Measurements from ENCODE around the gene MMD2.

The MMD2 gene

DNA sequence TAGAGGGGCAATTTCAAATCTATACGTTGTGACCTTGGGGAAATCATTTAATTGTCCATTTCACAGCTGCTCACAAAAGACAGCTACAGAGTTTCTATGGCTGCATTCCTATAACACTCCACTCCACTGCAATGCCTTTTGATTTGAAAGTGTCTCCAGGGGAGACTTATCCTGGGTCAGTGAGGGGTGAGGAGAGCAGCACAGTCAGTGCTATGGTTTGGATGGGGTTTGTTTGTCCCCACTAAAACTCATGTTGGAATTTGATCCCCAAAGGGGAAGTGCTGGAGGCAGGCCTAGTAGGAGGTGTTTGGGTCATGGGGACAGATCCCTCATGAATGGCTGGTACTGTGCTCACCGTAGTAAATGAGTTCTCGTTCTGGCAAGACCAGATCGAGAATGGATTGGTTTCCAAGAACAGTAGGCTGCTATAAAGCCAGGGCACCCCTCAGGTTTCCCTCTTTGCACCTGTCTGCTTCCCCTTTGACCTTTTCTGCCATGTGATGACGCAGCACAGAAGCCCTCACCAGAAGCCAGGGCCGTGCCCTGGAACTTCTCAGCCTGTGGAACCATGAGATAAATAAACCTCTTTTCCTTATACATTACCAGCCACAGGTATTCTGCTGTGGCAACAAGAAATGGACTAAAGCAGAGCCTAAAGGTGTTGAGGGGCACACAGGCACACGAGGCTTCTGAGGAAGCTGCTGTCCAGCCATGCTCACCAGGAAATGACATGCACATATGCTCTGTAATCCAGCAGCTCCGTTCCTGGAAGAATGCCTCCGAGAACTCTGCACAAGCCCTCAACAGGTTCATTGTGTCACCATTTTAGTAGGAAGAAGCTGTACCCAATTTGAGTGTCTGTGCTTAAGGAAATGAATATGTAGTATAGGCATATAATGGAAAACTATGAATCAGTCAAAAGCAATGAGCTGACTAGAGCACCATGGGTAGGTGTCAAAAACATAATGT lies 92.2 kb downstream of the MMD2 start:
- no peak for DNase-seq

DNA sequence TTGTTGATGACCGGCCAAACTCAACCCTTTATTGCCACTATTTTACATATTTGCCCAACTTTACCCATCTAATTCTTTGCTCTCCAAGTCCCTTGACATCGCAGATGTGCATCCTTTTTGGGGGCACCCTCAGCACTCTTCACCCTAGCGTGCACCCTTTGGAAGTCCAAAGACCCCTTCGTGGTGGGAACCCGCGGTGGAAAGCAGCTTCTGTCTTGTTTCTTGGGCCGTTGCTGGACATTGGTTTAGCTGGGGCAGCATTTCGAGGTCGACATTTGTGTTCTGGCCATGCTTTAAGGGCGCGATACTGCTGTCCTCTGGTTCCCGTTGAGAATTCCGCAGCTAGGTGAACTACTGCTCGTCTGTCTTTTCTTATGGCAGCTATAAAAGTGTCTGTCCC lies 96.8 kb downstream of the MMD2 start:
- no peak for DNase-seq

- DNase-seq, result no peak
These were observed 97.3 kb downstream of the MMD2 start, which contains the start of gene PAPOLB for GRCh38 chr7:4861673-4862072. TSS of gene PAPOLB (minus strand) at chr7:4862030. CDS start at chr7:4861810, 220 bp downstream.

GRCh38 chr7:4861227-4861626 lies 97.8 kb downstream of the MMD2 start:
- DNase-seq, result no peak

GRCh38 chr7:4857189-4857588 lies 101.8 kb downstream of the MMD2 start:
- no peak for DNase-seq

DNA sequence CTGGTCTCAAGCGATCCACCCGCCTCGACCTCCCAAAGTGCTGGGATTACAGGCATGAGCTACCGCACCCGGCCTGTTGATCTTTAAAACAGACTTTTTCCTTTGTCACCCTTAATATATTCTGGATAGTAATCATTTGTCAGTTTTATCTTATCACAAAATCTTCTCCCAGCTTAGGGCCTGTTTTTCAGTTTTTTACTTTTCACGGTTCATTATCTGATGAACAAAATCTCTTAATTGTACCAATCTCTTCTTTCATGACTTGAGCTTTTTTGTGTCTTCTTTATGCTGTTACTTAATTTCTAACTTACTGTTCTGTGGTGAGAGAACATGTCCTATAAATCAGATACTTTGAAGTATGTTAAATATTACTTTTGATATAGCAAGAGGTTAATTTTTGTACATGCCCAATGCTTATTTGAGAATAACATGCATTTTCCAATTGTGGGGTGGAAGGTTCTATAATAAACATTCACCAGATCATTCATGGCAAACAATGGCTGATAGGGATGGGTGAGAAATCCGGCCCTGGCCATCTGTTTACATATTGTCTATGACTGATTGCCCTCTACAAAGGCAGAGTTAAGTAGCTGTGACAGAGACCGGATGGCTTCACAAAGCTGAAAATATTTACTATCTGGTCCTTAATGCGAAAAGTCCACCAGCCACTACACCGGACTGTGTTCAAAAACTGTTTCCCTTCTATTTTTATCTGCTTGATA lies 102.5 kb downstream of the MMD2 start:
- no peak for DNase-seq

Data from NCI-H187 (cell line).